Inferior parietal cortex (tissue), 1 donor: ENCODE results near the gene LHB.
"Not testable (repeated sequence)": the region's sequence is repeated elsewhere in the genome, so short reads cannot be mapped to it uniquely, and the experiment has no call there.

Source experiments
- DNase-seq: peaks from one replicate; pipeline ENCODE4 v3.0.0-alpha.2; 2016; ENCODE audit errors: extremely low spot score

LHB gene

DNA sequence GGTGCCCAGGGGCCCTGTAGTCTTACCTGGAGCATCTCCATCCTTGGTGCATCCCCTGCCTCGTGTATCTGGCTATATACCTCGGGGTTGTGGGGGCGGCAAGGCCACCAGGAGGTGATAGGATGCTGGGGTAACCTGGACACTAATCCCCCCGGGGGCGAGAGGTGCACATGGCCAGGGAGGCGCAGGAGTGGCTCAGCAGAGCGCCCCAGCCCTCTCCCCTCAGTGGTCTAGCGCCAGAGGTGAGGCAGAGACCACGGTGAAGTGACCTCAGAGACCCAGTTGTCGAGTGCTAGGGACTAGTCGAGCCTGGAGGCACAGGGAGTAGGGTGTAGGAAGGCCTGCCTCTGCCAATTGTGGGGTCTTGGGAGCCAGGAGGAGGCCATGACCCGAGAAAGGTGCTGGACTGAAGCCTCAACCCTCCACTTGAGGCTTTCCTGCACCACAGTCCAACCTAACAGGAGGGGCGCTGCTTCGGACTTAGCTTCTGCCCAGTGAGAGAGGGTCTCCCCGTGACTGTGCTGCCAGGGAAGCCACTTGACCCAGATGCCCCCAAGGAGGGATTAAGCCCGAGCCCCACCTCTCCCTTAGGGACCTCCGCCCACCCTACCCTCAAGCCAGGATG is at the start of gene LHB:
Gene LHB (minus strand): TSS at position 51 of the 625 bp plus-strand sequence. CDS start 10 bp downstream, at position 41.
- DNase-seq, result no peak

DNA sequence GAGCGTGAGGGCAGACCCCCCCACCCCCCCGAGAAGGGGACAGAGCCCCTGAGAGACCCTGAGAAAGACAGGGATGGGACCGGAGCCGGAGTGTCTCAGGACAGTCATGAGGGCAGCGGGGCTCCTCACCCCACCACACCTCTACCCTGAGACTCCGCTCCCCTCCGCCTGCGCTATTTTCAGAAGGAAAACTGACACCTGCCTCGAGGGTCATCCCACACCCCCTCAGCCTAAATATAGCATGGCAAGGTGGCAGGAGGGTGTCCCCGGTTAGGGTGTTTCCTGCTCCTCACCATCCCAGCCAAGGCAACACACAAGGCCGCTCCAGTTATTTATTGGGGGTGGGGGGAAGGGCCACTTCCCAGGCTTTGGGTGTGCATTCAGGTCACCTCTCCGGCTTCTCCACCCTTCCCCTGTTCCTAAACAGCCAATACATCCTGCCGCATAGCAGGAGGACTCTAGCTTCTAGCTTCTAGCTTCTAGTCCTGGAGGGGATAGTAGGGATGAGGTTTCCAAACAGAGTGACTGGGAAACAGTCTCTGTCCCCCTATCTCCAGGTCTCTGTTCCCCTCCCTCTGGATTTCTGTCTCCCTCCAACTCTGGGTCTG is 49.1 kb upstream of the LHB start:
- DNase-seq, result no peak

DNA sequence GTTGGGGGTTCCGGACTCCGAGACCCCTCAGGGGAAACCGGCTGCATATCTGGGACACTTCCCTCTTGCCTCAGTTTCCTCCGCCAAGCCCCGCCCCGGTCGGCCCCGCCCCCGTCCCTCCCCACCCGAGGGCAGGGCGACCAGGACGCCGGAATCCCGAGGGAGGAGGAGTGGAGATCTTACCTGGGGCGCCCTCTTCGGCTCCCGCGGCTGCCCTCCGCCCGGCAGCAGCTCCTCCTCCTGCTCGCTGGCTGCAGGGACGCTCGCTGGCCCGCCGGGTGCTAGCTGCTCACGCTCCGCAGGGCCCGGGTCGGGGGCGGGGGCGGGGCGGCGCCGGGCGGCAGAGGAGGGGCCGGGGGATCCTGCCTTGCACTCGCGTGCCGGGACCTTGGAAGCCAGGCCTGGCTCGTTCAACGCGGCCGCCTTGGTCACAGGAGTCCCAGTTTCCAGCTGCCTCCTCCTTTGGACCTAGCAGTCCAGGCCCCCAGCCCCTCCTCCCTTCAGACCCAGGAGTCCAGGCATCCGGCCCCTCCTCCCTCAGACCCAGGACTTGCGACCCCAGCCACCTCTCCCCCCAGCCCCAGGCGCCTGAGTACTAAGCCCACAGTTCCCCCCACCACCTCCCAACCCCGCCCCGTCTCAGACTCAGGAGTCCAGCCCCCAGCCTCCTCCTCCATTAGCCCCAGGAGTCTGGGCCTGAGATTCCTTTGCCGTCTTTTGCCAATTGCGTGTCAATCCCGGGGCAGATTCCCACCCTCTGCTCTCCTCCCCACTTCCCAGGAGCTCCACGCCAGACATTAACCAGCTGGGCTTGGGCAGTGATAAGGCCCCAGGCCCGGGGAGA is 48.1 kb upstream of the LHB start, which contains the start of gene NTF4:
Gene NTF4 (minus strand): TSS at position 51 of the 844 bp plus-strand sequence. CDS start 2,821 bp downstream, outside the sequence.
- no peak for DNase-seq

DNA sequence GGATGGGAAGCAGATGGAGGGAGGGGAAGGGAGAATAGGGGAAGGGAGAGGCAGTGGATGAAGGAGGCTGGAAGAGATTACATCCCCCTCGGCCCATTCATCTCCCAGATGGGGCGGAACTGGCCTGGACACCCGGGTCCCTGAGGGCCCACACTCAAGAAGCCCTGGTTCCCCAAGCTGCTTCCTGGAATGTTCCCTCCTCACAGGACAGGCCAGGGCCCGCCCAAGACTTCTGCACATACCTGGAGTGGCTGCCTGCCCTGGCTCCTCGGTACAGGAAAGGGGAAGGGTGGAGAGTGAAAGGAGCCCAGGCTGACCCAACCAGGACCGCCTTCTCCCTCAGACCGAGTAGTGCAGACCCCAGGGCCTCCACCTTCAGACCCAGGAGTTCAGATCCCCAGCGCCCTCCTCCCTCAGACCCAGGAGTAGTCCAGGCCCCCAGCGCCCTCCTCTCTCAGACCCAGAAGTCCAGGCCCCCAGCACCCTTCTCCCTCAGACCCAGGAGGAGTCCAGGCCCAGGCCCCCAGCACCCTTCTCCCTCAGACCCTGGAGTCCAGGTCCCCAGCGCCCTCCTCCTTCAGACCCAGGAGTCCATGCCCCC is 47.2 kb upstream of the LHB start:
- no peak for DNase-seq

DNA sequence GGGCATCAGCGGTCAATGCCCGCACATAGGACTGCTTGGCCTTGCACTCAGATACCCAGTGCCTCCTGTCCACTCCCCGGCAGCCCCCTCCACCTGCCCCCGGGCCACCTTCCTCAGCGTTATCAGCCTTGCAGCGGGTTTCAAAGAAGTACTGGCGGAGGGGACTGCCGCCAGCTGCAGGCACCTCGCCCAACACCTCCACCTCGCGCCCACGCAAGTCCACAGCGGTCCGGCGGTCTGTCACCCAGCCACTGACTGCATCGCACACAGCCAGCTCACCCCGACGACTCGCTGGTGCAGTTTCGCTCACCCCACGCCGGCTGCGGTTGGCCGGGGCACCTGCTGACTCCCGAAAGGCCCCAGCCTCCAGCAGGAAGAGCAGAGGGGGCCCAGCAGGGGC is 44.6 kb upstream of the LHB start:
- DNase-seq, result no peak

DNA sequence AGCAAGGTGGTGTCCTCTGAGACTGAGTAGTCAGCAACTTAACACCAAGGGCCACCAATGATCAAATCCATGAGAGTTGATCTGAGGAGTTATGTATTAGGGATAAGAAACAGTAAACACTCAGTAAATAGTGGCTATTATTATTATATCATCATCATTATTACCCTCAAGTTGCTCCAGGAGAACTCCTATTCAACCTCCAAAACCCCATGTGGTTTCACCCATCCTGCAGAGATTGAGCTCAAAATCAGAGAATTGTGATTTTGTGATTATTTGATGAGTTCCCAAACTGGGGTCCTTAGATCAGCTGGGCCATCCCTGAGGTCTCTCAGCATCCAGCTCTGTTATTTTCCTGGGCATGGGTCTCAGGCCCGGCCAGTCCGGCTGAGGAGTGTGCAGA is 44.1 kb upstream of the LHB start:
- no peak for DNase-seq

DNA sequence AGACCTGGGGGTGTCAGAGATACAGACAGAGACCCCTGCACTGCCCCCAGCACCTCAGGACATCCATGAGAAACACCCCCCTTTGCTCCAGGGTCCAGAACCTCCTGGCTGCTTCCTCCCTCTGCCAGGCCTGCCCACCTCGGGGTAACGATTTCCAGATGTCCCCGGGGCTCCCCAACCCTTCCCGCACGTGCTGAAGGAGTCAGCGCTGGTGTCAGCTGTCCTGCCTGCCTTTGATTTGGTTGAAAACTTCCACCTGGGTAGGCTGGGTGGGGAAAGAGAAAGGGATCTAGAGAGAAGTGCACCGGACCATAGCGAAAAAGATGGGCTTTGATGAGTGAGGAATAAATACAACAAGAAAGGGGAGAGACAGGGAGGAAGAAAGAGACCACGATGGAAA is 42.2 kb upstream of the LHB start:
- no peak for DNase-seq

DNA sequence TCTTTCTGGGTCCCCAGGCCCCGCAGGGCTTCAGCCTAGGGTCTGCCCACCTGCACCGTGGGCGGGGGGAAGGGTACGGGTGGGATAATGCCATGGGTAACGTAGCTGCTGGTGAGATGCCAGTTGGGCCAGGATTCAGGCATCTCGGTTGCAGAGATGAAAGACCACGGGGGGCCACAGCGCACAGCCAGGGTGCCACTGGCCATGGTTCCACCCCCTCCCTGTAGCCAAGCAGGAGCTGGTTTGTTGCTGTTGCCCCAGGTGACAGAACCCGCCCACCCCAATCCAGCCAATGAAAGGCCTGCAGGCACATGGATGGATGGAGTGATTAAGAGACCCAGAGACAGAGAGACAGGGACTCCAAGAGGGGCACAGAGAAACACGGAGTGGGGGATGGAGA is 41.7 kb upstream of the LHB start:
- no peak for DNase-seq

DNA sequence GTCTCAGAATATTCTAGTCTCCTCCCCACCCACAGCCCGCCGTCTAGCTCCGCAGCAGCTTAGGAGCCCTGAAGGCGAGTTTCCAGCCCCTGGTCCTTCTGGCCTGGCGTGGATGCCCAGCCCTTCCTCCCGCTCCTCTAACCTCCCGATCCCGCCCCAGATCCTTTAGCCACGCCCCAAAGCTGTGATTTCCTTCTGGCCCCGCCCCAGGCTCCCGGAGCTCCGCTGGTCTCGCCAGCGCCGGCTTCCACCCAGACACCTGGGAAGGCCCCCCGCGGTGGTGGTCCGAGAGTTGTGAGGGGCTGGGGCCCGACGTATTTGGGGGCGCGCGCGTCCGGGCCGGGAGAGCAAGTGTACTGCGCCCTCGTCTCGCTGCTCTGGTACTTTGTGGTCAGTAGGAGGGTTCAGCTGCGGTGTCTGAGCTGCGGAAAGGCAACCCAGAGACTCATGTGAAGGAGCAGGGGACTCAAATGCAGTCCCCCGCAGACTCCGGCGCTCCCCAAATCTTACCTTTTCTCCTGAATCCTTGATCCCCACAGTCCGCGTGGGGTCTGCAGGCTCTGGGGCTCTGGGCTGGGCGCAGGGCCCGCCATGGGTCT is 40.8 kb upstream of the LHB start, which contains the start of gene CGB7:
Gene CGB7 (minus strand): TSS at position 114 of the 599 bp plus-strand sequence. CDS start 2,374 bp downstream, outside the sequence.
- DNase-seq, result no peak

DNA sequence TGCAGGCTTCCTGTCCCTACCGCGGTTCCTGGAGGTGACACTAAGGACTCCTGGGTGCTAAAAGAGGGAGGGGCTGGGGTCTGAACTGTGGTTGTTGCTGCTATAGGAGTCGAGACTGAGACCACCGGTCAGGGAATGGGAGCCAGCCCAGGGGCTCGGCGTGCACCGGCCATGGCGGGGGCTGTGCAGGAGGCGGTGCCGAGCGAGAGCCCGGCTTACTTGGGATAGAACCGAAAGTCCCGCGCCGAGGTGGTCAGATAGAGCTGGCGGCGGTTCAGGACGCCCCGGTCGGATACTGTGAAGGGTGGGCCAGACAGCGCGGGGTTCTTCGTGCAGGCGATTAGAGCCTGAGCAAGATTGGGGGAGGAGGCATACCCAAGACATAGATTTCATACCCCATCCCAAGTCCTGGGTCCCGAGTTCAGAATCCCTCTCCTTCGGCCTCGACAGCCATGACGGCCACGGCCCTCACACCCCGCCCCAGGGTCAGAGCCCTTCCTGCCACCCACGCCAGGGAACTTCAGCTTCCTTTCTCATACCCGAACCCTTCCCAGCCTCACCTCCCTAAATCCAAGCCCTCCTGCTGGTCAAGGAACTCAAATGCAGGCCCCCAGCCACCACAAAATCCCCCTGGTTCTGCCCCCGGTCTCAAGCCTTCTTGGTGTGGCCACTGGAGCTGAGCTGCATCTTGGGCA is 40.2 kb upstream of the LHB start:
- not testable (repeated sequence) for DNase-seq

DNA sequence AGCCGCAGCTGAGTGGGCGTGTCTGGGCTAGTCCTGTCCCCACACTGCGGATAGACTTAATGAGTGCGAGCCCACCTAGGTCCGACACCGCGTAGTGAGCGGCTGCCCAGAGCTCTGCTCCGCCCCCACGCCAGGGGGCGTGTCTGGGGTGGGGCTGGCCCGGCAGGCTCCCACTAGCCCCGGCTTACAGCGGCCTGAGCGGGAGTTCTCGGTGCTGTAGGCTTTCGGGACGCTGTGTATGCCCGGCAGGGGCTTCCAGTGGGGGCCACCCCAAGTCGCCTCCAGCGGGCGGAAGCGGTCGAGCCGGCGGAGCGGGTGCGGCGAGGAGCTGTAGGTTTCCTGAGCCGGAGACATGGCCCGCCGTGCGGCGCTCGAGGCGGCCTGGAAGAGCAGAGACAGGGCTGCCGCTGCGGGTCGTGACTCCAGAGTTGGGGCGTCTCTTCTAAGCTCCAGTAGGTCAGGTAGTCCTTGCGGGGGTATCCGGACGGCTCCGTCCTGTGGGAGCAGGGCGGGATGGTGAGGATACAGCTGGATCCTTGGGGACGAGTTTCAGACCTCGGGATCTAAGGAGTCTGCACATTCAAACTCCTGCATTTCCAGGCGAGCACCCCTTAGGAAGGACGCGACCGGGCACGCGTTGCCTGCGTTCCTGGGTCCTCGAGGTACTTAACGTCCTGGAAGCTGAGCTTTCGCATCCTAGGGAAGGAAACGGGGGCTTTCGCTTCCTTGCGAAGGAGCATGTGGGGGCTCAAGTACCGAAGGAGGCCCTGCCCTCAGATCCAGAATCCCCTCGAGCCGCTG is 39.4 kb upstream of the LHB start:
- peak; percentile 7 for DNase-seq

DNA sequence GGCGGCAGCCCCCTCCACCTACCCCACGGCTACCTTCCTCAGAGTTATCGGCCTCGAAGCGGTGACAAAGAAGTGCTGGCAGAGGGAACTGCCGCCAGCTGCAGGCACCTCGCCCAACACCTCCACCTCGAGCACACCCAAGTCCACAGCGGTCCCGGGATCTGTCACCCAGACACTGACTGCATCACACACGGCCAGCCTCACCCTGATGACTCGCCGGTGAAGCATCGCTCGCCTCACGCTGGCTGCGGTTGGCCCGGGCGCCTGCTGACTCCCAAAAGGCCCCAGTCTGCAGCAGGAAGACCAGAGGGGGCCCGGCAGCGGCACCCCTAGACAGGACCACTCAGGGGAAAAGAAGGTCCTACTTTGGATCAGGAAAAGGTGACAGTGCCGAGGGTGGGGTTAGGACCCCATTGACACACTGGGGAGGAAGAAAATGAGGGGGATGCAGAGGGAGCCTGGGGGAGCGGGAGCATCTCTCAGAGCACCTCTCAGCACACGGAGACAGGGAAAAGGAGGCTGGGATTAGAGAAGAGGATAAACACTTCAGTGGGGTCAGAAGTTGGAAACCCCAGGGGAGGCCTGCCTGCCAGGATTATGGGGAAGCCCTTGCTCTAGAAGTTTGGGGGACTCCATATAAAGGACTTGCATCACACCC is 33.6 kb upstream of the LHB start:
- DNase-seq, result not testable (repeated sequence)

DNA sequence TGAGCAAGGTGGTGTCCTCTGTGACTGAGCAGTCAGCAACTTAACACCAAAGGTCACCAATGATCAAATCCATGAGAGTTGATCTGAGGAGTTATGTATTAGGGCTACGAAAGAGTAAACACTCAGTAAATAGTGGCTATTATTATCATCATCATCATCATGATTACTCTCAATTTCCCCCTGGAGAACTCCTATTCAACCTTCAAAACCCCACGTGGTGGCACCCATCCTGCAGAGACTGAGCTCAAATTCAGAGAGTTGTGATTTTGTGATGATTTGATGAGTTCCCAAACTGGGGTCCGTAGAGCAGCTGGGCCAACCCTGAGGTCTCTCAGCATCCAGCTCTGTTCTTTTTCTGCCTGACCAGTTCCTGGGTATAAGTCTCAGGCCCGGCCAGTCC is 32.9 kb upstream of the LHB start:
- not testable (repeated sequence) for DNase-seq

DNA sequence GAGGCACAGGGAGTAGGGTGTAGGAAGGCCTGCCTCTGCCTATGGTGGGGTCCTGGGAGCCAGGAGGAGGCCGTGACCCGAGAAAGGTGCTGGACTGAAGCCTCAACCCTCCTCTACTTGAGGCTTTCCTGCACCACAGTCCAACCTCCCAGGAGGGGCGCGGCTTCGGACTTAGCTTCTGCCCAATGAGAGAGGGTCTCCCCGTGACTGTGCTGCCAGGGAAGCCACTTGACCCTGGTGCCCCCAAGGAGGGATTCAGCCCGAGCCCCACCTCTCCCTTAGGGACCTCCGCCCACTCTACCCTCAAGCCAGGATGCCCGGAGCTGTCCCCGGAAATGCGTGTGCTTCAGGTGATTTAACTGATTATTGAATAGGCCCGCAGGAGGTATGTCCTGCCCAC is 32.1 kb upstream of the LHB start, which contains the start of gene CGB8:
Gene CGB8 (minus strand): TSS at position 101 of the 400 bp plus-strand sequence. CDS start 372 bp downstream, outside the sequence.
- not testable (repeated sequence) for DNase-seq

DNA sequence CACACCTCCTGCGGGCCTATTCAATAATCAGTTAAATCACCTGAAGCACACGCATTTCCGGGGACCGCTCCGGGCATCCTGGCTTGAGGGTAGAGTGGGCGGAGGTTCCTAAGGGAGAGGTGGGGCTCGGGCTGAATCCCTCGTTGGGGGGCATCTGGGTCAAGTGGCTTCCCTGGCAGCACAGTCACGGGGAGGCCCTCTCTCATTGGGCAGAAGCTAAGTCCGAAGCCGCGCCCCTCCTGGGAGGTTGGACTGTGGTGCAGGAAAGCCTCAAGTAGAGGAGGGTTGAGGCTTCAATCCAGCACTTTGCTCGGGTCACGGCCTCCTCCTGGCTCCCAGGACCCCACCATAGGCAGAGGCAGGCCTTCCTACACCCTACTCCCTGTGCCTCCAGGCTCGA is 26.7 kb upstream of the LHB start, which contains the start of gene CGB5:
Gene CGB5 (plus strand): TSS at position 301 of the 400 bp plus-strand sequence. CDS start 362 bp downstream, outside the sequence.
- DNase-seq, result not testable (repeated sequence)

DNA sequence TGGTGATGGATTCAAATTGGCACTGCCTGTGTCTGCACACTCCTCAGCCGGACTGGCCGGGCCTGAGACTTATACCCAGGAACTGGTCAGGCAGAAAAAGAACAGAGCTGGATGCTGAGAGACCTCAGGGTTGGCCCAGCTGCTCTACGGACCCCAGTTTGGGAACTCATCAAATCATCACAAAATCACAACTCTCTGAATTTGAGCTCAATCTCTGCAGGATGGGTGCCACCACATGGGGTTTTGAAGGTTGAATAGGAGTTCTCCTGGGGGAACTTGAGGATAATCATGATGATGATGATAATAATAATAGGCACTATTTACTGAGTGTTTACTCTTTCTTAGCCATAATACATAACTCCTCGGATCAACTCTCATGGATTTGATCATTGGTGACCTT is 25.8 kb upstream of the LHB start:
- DNase-seq, result not testable (repeated sequence)

DNA sequence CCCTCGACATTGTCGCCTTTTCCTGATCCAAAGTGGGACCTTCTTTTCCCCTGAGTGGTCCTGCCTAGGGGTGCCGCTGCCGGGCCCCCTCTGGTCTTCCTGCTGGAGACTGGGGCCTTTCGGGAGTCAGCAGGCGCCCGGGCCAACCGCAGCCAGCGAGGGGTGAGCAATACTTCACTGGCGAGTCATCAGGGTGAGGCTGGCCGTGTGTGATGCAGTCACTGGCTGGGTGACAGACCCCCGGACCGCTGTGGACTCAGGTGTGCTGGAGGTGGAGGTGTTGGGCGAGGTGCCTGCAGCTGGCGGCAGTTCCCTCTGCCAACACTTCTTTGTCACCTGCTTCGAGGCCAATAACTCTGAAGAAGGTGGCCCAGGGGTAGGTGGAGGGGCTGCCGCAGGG is 25.3 kb upstream of the LHB start:
- no peak for DNase-seq

DNA sequence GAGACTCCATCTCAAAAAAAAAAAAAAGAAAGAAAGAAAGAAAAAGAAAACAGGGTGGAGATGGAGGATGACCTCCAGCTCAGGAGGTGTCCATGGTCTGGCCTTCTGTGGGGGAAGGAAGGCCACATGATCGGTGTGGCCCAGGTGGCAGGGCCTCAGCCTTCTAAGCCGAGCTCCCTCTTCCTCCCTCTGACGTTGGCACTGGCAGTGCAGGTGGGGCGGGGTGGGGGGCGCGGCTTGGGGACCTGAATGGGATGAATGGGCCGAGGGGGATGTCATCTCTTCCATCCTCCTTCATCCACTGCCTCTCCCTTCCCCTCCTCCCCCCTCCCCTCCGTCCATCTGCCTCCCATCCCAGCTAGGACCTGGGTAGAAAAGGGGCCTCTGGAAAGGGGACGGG is 22.8 kb upstream of the LHB start:
- DNase-seq, result not testable (repeated sequence)

DNA sequence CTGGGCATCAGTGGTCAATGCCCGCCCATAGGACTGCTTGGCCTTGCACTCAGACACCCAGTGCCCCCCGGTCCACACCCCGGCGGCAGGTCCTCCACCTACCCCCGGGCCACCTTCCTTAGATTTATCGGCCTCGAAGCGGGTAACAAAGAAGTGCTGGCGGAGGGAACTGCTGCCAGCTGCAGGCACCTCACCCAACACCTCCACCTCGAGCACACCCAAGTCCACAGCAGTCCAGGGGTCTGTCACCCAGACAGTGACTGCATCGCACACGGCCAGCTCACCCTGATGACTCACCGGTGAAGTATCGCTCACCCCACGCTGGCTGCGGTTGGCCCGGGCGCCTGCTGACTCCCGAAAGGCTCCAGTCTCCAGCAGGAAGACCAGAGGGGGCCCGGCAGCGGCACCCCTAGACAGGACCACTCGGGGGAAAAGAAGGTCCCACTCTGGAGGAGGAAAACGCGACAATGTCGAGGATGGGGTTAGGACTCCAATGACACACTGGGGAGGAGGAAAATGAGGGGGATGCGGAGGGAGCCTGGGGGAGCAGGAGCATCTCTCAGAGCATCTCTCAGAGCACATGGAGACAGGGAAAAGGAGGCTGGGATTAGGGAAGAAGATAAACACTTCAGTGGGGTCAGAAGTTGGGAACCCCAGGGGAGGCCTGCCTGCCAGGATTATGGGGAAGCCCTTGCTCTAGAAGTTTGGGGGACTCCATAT is 21.8 kb upstream of the LHB start:
- not testable (repeated sequence) for DNase-seq
